Cerebellar nuclear complex (tissue), 1 donor: ENCODE results near the gene MAP7.

ENCODE experiments used
- DNase-seq, 2 experiments: peaks; one replicate each; lab custom pipeline; 2025; lab: John Stamatoyannopoulos, UW

Gene MAP7

DNA sequence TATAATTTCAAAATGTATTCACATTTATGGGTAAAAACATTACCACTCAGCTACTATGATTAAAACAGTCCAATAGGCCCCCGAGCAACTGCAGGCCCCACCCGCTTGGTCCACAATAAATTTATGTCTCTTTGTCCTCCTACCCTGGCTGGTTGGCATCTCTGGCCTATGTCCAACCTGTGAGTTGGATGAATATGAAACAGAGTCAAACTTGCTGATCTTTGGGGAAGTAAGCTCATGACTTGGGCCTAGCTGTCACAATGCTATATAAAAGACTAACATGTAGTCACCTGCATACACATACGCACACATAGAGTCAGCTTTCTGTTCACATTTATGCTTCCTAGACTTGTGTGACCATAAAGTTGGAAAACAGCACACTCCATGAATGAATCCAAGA is 20.5 kb downstream of the MAP7 start:
- no peak for DNase-seq

DNA sequence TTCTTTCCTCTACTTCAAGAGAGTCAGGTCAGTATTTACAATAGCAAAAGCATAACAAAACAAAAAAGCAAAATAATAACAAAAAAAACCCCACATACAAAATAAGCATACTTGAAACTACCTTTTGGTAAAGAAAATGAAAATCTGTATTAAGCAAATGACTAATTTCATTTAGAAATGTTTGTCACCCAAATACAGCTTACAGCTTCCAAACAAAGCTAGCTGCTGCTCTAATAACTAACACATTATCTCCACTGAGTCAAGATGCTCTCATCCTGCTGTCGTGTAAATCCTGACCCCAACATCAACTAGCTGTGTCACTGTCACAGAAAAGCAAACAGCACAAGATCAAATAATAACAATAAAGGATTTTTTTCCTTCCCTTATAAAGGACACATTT is 21.7 kb downstream of the MAP7 start:
- no peak for DNase-seq

DNA sequence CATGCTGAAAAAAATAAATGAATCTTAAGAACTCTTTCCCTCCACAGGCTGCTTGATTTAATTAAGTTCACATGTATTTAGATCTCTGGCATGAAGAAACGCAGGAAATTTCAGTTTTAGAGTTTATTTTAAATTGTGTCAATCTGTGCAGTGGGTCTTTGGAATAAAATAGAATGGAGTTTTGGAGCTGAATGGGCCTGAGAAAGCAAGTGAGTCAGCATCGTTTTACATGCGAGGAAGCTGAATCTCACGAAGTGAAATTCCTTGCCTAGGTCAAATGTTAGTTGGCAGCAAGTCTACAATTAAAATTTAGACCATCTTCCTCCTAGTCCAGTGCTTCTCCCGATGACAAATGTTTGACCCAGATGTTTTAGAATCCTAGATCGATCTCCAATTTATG is 22.4 kb downstream of the MAP7 start:
- DNase-seq: no peak

DNA sequence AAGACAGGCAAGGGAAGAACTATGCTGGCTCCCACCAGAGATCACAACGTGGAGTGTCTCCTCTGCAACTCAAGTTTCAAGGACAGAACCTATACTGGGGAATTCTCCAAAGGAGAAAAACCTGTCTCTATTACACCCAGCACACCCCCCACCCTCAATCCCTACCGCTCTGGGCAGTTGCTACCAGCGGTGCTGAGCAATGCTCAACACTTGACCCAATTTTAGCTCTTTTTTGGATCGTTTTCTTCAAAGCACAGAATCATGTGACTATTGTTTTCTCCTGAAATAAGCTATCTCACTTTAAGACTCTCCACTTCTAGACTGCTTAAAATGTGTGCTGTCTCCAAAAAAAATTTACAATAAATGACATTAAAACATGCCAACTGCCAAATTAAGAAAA is 23.3 kb downstream of the MAP7 start:
- no peak for DNase-seq

DNA sequence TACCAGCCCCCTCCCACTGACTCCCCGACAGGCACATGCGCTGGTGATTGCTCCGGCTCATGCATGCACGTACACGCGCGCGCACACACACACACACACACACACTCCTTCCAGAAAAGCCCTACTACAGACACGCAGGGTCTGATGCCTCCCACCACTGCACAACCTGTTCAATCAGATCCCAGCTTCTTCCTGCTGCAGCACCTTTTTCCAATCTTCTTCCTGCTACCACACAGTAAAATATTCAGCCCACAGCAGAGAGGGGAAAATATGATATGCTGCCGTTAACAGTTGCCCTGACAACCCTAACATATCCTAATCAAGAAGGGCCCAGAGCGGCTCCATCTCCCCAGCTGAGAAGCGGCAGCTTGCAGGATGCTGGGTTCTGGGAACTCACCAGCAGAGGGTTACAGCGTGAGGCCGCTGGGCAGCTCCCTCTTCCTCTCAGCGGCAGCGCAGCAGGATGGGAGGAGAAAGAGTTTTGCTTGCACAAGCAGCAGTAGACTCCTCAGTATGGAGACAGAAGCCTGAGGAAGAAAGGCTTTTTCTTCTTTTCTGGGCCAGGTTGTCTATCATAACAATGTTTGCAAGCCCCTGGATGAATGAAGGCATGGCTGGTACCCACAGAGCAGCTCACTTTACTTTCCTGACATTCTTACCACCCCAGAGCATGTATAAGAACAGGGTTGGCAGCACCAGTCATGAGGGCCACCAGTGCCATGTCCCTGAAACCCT is 23.9 kb downstream of the MAP7 start:
- peak in 1 of 2 experiments; percentile 48 for DNase-seq

DNA sequence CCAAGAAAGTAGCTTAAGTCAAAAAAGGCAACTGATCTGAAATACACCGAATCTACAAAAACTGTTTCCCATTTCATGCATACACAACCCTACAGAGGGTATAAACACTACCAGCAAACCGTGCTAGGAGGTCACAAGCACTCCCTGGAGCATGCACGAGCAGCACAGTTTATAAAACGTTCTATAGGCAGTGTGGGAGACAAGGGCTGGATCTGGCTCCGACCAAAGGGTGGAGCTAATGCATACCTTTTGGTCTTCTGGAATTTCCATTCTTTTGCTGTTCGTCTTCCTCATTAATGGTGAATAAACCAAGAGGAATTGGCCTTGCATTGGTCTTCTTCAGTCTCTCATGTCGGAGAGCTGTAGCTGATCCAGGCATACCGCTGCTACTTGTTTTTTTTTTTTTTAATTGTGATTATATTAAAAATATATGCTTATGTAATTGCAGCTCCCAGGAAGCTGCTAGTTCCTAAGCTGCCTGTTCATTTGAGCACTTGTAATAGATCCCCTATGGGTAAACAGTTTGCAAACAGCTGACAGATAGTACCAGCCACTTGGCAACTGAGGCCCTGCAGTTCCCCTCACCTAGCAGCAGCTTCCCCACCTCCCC is 24.5 kb downstream of the MAP7 start:
- DNase-seq: peak in 1 of 2 experiments; percentile 34

DNA sequence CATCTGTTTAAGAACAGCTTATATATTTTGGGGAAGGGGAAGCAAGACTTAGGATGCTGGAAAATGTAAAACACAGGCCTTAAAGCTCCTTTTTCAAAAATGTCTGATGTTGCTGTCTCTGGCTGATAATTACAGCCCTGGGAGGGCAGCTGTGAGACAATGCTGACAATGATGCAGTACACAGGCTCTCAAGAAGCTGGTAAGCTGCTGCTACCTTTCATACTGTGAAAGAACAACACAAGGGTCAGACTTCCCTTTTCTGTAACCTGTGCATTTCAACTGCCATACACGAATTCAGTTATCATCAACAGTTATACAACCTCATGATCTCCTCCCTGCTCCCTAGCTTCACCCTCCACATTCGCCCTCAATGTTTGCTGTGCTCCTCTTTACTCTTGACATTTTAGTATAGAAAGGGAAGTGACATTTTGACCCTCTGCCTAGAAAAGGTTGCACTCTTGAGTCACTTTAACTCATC is 25.2 kb downstream of the MAP7 start:
- peak in 1 of 2 experiments; percentile 27 for DNase-seq

DNA sequence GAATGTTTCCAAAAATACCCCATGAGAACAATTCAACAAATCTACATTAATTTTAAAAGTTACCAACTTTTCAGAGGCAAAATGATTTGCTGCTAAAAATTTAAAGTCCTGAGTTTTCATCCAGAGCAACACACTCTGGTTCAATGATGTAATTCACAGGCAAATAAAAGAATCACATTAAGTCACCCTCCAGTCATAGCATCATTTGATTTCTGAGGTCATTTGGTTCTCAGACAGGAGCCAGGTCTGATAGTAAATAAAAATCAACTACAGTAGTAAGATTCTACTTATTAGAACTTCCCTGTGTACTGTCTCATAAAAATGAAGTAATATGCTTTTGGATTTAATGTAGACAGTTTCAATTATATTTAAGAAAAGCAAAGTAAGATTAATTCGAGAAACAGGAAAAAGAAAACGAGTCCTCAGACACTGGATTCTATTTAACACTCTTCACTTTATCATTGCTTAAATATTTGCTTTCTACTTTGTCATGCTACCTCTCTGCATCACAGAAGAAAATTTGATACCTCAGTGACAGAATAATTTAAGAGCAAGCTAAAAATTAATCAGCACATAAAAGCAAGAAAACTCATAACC is 25.8 kb downstream of the MAP7 start:
- DNase-seq: no peak

DNA sequence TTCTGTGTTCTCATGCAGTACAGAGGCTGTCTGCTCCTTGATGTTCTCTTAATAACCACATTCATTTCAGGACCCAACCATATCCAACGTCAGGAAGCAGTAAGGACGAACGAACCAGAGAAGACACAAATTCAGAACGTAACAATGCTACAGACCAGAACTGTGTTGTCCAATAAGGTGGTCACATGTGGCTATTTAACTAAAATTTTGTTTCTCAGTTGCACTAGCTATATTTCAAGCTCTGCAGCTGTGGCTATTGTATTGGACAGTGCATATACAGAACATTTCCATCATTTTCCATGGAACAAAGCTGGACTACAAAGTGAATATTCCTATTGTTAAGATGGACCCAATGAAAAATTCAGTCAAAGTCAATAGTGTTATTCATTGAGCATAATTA is 27.0 kb downstream of the MAP7 start:
- DNase-seq: no peak

DNA sequence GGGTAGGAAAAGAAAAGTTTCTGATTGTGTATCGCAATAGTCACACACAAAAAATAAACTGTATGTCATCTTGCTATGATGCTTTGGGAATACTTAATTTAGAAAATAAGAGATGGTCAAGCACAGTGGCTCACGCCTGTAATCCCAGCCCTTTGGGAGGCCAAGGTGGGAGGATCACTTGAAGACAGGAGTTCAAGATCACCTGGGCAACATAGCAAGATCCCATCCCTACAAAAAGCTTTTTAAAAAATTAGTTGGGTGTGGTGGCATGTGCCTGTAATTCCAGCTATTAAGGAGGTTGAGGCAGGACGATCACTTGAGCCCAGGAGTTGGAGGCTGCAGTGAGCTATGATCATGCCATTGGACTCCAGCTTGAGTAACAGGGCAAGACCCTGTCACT is 27.6 kb downstream of the MAP7 start:
- no peak for DNase-seq

DNA sequence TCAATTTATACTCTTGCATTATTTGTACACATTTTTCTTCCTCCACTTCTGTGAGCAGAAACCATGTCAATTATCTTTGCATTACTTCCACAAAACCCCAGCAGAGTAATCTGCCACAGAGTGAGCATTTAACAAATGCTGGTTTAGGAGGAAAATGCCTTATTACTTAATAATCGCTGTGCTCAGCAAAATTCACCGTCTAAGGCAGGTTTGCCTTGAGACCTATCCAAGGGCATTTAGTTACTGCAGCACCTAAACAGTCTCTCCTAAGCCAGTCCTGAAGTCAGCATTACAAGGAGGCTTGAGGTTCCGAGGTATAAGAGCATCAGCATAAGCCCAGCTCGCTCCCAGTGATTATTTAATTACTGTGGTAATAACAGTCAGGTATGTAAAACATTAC is 28.3 kb downstream of the MAP7 start:
- DNase-seq: no peak

DNA sequence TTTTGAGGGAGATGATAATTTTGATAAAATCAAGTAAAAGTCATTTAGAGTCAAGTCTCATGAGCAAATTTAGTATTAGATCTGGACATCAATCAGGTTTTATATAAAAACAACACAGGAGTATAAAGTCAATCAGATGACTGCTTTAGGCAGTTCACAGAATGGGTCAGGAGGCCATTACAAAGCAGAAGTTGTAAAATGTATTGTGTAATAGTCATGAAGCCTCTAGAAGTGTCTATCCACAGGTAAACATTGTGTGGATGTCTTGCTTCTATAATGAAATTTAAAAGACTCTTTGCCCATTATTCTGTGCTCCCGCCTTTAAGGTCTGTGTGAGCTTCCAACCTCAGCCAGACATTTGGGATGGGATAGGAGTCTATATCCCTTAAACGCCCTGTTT is 28.8 kb downstream of the MAP7 start:
- DNase-seq: no peak

DNA sequence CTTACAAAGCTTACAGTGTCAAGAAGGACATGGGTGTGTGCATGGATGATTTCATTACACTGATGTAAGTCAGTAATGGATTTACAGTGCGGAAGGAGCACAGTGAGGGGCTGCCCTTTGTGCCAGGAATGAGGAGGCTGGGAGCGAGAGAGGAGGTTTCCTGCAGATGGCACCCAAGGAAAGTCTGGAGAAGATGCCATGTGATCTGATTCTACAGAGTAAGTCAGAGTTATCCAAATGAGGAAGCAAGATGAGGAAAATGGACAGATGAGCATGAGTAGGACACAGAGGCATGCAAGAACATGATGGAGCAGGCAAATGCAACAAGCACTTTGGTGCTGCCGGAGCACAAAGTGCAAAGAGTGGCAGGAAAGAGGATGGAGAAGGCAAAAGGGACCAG is 29.7 kb downstream of the MAP7 start:
- no peak for DNase-seq

DNA sequence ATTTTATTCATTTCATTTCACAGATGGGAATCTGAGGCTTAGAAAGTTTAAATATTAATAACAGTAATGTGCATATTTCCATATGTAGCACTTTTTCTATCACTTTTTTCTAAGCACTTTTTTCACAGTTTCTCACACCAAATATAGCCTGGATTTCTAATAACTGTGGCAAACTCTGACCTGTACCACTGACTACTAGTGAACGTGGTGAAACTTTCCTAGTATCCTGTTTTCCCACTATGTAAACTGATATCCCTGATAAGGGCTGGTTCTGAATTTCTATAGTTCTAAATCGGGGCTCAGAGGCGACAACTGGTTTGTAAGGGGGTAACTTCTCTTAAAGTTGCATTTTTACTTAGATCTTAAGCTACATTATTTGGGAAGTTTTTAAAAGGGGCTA is 32.6 kb downstream of the MAP7 start:
- no peak for DNase-seq

DNA sequence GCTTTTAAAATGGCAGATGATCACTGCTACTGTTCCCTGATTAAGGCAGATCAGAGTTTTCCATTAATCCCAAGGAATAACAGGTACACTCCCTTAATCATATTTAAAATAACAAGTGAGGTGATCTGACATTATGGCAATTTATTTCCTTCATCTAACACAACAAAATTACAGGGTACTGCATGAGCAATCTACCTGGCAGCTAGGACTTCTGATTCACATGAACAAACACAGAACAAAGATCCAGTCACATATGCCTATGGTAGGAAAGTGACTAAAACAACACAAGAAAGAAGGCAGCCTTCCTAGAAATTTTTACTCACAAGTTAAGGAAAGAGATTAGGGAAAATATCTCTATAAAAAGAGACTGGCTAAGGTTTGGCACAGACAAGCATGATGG is 33.2 kb downstream of the MAP7 start:
- no peak for DNase-seq

DNA sequence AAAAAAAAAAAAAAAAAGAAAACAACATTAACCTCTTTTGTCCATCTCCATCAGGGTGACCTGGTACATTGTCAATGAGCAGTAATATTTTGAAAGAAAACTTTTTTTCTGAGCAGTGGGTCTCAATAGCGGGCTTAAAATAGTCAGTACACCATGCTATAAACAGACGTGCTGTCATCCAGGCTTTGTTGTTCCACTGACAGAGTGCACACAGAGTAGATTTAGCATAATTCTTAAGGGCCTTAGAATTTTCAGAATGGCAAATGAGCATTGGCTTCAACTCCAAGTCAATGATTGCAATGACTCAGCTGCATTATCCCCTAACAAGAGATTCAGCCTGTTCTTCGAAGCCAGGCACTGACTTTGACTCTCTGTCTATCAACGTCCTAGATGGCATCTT is 35.6 kb downstream of the MAP7 start:
- no peak for DNase-seq

DNA sequence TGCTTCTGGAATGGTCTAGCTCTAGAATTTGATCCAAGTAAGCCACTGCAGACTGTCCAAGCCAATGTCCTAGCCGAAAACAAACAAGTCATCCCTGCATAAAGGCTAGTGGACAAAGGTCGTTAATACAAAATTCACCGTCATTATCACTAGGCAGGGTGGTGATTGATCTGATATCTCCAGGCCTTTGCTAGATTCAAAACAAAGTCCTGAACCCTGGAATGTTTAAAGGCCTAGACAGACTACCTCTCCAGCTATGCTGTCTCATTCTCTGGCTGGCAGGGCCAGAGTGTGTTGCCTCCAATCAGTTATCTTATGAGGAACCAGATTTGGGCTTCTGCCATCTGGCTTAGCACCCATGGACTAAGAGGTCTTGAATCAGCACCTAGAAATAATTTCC is 38.3 kb downstream of the MAP7 start:
- DNase-seq: no peak

DNA sequence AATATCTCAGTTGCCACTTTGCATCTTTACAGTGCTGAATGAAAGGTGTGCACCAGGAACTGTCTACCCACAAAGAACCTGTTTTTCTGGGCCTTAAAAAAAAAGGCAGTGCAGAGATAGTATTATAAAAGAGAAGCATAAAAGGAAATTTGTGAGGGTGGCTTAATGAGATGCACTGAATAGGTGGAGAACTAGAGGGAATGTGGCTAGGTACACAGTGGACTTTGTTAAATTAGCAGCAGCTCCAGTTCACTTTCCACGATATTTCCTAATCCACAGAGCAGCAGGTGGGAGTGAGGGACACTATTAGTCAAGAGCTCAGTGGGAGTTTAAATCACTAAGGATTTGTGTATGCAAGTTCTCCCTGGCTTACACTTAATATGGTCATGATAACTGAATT is 38.8 kb downstream of the MAP7 start:
- no peak for DNase-seq

DNA sequence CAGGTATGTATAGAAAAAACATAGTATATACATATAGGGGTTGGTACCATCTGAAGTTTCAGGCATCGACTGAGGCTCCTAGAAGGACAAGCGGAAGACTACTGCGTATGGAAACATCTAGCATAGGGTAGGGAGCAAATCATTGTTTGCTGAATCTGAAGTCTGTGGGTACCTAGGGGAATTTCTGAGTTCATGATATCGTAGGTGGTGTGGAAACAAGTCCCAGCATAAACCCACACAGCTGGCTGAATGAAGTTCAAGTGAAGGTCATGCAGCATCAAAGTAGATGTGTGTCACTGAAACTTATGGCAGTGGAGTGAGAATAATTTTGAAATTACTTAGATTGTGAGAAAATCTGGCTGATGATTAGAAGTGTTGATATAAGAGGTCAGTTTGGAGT is 39.4 kb downstream of the MAP7 start:
- DNase-seq: no peak

DNA sequence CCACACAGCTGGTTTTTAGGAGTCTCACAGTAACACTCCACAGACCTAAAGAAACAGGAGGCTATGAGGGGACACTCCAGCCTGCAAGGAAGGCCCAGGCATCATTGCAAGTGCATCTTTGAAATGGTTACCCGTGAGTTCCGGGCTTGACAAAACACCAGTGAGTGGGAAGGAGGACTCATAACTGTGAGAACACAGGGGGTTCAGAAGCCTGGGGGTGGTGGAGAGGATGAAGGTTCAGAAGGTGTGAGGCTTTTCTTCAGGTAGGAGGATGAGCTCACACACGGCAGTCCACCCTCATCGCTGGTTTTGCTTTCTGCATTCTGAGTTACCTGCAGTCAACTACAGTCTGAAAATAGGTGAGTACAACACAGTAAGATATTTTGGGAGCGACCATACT is 39.9 kb downstream of the MAP7 start:
- DNase-seq: no peak

DNA sequence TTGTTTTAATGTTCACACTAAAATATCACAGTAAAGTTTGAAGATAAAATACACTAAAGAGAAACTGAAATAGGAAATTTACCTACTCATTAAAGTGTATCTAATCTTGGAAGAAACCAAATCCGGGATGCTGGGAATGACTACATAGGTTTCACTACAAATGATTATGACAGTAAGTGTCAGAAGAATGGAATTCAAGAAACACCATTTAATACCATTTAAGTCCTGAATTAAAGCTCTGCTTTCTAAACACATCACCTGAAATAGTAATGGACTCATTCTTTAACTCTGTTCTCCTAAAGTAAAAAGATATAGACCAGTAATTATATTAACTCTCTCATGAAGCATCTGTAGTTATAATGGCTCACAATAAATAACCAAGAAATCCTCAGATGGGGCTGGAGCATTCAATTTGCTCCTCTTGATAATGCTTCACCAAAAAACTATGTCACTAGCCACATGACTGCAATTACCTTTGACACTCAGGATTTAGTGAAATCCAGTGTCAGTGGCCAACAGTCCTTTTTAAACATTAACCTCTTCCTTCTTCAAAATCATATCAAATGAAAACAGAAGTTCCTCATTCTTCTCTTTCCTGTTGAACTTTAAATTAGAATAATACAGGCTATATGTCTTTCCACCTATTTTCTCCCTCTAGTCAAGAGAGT is 41.4 kb downstream of the MAP7 start:
- no peak for DNase-seq

DNA sequence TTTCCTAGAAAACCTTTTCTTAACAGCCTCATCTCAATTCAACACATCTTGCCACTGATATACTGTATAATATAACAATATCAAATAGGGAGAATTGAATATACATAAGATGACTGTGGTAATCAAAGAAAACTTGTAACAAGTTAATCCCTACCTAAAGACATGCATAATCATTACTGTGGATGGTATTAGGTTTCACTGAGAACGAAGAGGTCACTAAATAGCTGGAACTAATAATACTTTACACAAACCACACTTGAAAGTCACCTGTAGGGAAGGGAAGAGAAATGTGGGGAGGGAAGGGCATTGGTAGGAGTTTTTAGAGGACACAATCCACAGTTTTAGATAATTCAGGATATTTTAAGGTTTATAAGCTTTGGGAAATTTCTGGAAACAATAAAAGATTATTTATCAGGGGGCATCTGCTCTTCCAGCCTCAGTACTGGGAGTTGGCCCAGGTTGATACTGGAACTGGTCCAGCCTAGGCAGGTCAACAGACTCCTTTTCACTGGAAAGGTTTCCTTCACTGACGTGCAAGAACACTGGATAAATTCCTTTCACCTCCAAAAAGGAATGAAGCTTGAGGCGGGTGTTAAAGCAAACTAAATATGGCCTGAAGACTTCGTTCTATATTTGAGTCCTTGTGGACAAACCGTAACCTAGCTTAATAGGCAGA is 44.0 kb downstream of the MAP7 start:
- DNase-seq: peak in 1 of 2 experiments; percentile 21
